GM19452 (cell line): ENCODE data around the gene BANK1.

Experiments
- ATAC-seq: cut with Tn5 transposase; IDR thresholded peaks from one replicate; pipeline ENCODE4 v1.9.1; 2021; ENCODE audit not compliant: unreplicated experiment

Gene BANK1

GRCh38 chr4:101956068-101956825 is 165.7 kb downstream of the BANK1 start:
- ATAC-seq = no peak

- no peak for ATAC-seq
These were observed 168.0 kb downstream of the BANK1 start for GRCh38 chr4:101958547-101958946.

GRCh38 chr4:101960431-101960830 is 169.9 kb downstream of the BANK1 start:
- ATAC-seq = no peak

- no peak for ATAC-seq
These were observed 170.6 kb downstream of the BANK1 start for GRCh38 chr4:101961144-101961543.

DNA sequence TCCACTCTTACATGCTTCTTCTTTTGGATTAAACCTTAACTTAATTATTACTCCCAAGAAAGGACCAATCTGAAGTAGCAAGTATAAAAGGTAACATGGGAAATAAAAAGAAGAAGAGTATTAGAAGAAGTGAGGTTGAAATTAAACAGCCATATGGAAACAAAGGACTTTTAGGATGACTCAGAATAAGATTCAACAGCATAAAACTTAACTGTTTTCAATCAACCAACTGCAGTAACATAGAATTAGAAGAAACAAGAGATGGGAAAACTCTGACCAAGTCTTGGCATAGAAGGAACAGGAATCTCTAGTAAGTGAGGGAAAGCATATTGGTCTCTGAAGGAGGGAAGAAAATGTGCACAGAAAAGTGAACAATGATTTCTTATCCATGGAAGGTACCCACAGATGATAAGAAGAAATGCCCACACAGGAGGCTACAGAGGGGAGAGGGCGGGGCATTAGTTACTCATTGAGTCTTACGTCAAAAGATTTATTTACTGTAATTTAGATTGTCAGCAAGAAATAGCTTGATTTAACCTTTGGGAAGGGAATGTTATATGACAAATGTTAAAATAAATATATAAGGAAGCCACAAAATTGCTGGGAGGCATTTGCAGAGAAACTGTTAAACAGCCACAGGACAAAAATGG is 177.3 kb downstream of the BANK1 start:
- no peak for ATAC-seq

- ATAC-seq = no peak
These were observed 177.8 kb downstream of the BANK1 start for GRCh38 chr4:101968364-101968763.

DNA sequence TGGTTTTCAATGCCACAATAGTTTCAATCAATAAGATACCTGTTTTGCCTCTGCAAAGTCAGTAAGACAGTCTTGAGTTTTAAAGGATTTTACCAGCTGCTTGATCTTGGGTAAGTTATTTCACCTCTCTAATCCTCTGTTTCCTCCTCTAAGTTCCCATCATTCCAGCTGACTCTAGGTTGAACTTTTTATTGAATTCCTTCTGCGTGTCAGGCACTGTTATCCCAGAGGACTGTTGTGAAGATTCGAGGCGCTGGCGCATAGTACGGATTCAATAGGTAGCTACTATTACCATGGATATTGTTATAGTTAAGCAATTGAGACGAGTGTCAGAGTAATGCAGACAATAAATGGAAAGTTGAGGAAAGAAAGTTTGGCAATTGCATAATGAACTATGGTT is 179.4 kb downstream of the BANK1 start:
- no peak for ATAC-seq

- ATAC-seq = no peak
These were observed 180.1 kb downstream of the BANK1 start for GRCh38 chr4:101970547-101971155.

GRCh38 chr4:101972791-101973190 is 182.3 kb downstream of the BANK1 start:
- ATAC-seq = no peak

DNA sequence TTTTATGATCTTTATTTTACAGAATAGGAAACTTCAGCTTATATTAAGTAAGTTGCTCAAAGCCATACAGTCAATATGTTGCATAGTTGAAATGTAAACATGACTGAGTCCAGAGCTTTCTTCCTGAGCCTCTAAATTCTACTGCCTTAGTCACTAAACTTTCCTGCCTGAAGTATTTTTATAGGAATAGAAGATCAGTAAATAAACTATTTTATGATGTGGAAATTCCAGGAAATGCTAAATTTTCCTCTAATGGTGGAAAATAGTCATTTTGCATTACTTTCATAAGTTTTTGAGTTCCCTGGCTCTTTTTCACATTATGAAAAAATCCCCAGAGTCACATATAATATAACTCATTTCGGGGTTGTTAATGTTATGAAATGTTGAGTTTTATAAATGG is 182.8 kb downstream of the BANK1 start:
- ATAC-seq = no peak

GRCh38 chr4:101977076-101977475 is 186.5 kb downstream of the BANK1 start:
- ATAC-seq = no peak

GRCh38 chr4:101981756-101982155 is 191.2 kb downstream of the BANK1 start:
- no peak for ATAC-seq

DNA sequence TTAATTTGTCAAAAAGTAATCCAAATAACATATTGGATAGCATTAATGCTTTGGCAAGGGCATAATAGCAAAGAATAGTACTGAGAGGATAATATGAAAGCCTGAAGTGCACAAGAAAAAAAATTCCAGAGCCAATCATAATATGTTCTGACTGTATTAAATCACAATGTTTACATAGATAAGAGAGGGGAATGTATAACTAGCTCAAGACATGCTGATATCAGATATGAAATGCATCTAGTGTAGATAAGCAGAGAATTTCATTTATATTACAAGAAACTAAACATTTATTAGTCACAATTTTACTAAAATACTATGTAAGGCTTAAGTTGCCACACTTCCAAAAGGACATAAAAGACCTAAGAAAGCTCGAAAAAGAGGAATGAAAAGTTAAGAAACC is 193.3 kb downstream of the BANK1 start:
- ATAC-seq = no peak

DNA sequence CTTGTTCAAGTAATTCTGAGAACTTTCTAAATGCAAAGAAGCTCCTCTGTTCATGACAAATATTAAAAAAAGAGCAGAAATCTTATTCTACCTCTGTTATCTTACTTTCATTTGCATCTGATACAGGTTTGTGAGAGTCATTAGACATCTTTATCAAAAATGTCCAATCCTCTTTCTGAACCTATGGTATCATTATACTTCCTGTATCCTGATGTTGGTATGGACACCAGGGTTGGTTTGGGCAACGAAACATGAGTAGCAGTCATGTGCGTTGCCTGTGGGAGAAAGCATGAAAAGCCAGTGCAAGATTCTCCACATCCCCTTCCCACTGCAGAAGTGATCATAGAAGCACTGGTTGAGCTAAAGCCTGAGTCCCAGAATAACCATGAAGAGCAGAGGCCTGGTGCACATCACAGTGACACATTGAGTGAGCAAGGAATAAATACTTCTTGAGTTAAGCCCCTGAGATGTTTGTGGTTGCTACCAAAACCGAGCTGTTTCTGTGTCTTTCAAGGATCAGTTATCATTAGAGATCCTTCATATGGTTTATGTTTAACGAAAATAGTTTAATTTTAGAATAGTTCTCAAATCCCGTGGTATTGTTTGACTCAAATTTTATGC is 197.2 kb downstream of the BANK1 start:
- ATAC-seq = peak; percentile 99

- ATAC-seq = no peak
These were observed 199.0 kb downstream of the BANK1 start for GRCh38 chr4:101989551-101989950.

DNA sequence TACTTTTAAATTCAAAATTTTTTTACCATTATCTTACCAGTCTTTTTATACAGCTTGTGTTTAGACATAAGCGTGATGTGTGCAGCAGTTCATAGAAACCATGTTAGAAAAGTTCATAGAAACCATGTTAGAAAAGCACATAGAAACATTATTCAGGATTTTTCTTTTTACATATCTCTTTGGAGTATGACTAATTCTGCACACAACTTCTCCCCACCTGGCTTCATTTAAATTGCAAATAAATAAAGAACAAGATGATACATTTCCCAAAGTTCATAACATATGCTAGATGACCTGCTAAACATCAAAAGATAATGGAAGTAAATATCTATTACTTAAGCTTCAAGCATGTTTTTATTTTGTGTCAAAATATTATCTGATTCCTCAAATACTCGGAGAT is 201.9 kb downstream of the BANK1 start:
- ATAC-seq = no peak

DNA sequence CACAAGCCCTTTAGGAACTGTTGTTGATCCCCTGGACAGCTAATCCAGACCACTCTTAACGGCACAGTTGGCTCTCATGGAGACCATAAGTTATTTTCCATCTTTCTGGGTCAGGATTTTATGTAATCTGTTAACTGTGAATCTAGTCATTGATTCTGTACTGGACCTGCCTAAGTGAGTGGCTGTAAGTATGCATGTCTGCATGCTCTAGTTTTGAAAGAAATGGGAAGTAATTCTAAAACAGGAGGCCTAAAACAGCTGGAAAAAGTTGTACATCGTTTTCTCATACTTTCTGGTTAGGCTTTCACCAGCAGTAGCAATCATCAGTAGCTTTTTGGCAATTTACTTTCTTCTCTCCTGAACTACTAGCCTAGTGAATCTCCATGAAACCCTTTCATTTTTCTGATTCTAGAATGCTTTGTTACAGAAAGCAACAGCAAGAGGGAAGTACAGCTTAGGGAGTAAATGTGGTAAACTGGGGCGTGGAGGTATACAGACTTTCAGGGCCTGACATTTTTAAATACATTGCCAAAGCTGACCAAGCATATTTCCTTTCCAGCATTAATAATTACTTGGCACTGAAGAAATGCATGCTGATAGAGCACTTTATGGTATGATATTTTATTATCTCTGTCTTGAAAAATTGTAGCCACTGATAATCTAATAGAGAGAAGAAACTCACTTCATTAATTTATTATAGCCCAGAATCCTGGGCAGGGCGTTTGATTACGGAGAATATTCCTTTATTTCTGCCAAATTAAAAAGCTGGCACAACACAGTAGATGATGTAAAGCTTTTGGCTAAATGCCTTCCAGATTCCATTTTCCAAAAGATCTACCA is 202.7 kb downstream of the BANK1 start:
- no peak for ATAC-seq

DNA sequence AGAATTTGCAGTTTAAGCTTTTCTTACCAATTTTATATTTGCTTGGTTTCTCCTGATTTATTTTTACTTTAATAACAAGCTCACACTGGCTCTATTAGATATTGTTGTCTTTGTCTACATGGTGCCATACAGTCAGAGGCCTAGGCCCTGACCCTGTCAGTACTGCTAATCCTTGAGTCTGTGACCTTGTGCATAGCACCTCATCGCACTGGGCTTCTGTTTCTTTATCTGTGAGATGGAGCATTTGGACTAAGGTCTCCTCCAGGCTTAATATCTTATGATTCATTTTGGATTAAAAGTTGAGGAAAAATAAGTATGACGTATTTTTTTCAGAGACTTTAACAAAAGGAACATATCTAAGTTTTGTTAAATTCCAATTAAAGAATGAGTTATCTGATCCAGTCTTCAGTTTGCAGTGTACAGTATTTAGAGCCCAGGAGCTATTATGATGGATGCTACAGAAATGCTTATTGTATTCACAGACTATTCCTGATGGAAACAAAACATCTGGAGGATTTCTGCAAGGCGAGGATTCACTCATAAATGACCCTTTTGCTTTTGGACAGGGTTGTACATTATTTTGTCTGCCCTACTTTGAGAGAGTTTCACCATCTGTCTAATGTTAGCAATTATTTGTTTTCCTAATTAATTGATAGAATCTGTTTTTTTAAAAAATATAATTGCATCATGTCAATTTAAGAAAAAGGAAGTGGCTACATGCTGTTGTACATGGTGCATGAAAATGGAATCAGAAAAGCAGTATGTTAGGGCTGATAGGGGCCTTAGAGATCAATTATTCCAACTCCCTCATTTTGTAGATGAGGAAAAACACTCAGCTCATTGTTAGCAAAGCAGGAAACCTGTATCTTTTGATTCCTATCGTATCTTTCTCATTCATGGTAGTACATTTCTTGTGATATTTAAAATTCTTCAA is 203.6 kb downstream of the BANK1 start:
- no peak for ATAC-seq

DNA sequence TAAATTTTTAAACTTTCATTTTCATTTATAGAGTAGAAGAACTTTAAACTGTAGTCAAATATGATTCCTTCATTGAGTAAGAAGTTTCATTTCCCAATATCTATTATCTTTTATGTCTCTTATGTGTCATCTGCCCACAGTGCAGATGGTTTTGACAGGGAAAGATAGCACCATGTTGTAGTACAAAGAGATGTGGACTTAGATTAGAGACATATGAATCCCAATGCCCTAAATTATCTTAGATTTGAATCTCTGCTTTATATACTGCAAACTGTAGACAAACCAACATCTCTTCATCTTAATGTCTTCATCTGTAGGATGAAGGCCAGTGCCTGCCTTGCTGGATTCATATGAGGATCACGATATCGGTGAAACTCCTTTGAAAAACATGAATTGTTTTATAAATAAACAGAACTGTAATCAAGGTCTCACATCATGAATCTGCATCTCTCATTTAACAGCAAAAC is 217.5 kb downstream of the BANK1 start:
- ATAC-seq = peak; percentile 87

GRCh38 chr4:102008711-102009110 is 218.2 kb downstream of the BANK1 start:
- no peak for ATAC-seq
